ENCODE results near the gene AMDHD1.
A peak's percentile ranks its signal among the peaks of the same experiment; 100 is the strongest.

Gene AMDHD1

DNA sequence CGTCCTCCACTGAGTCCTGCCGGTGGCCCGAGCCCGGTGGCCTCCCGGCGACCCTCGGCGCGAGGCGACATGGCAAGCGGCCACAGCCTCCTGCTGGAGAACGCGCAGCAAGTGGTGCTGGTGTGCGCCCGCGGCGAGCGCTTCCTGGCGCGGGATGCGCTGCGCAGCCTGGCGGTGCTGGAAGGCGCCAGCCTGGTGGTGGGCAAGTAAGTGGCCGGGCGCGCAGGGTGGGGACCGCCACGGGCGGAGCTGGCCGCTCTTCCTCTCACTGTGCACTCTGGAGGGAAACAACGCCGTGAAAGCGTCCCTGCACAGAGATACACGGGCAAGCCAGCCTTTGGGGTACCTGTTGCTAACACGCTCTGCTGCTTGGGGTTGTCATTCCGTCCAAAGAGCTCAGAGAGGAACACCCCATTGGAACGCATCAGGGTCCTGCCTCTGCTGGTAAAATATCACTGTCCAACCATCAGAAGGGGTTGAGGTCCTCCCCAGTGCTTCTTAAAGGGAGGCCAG, at the start of gene AMDHD1:
Gene AMDHD1 (plus strand): TSS at position 2 of the 513 bp plus-strand sequence. CDS start 68 bp downstream, at position 70.
- DNase-seq: peak; percentile 23 to 70

- no peak for DNase-seq
These were observed 46.3 kb upstream of the AMDHD1 start for GRCh38 chr12:95896846-95897245.

GRCh38 chr12:95898081-95898480, 45.0 kb upstream of the AMDHD1 start:
- DNase-seq: no peak

- DNase-seq: no peak
These were observed 34.6 kb upstream of the AMDHD1 start for GRCh38 chr12:95908573-95908972.

DNA sequence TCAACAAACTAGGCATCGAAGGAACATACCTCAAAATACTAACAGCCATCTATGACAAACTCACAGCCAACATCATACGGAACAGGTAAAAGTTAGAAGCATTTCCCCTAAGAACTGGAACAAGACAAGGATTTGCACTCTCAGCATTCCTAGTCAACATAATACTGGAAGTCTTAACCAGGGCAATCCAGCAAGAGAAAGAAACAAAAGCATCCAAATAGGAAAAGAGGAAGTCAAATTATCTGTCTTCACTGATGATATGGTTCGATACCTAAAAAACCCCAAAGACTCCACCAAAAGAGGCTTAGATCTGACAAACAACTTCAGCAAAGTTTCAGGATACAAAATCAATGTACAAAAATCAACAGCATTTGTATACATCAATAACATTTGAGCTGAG, 33.3 kb upstream of the AMDHD1 start:
- no peak for DNase-seq

- peak; percentile 42 to 74 for DNase-seq
These were observed 24.7 kb upstream of the AMDHD1 start for GRCh38 chr12:95918194-95918993.

GRCh38 chr12:95919110-95919509, 24.0 kb upstream of the AMDHD1 start:
- DNase-seq: no peak

DNA sequence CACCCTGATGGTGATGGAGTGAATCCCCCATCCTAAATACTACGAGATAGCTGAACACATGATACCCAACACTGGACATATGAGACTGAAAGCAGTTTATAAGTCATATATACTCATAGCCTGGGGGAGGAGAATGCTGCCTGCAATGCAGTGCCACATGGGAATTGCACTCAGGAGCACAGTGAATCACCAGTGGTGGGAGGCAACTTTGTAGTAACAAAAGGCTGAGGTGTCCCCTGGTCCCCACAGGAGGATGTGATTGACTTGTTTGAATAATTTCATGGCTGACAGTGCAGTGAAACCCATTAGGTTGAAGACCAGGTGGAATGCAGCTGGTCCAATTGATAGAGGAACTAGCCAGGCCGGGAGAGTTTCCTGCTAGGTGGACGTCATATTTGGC, 20.9 kb upstream of the AMDHD1 start:
- no peak for DNase-seq

- DNase-seq: no peak
These were observed 2.6 kb upstream of the AMDHD1 start for GRCh38 chr12:95940514-95940913.

DNA sequence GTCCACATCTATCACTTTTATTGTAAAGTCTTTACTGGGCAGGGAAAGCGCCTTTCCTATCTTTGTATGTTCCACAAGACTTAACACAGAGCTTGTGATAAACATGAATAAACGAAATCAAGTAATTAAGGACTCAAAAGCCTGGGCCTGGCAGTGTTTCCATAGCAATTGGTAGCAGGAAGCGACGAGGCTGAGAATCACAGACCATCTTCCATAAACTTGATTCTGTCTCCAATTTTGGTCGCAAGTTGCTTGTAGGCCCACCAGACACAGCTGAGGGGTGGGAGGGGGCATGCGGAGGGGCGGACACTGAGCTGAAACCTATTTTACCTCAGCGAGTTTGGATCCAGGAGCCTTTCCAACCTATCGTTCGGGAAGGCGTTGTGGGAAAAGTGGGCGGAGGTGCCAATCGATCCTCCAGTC, 1.0 kb upstream of the AMDHD1 start:
- DNase-seq: peak; percentile 17 to 52

DNA sequence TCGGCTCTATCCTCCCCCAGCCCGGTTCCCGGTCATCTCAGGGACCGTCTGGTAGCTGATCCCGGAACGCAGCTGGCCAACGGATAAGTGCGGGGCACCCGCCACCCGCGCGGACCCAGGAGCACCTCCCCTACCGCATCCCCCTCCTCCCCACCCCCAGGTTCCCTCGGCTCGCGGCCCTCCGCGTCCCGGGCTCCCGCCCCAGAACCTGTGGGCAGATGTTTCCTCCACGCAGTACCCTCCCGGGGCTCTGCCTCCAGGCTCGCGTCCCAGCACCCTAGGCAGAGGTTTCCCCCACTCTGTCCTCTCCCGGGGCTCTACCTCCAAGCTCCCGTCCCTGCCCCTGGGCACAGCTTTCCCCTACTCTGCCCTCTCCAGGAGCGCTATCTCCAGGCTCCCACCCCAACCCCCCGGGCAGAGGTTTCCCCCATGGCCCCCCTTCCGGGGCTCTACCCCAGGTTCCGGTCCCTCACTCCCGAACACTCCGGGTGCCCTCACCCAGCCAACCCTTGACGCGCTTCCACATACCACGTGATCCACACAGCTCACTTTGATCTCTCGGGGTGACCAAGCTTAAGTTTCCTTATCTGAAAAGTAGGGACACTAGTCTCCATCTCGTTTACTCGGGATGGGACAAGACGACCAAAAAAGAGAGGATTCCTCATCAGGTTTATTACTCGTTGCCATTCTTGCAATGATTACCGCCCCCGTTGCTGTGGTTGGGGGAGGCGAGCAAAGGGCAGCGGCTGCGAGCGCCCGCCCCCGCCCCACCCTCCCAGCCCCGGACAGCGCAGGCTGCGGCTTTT, 404 bp upstream of the AMDHD1 start, which contains the start of gene CCDC38:
Gene CCDC38 (minus strand): TSS at position 91 of the 806 bp plus-strand sequence. CDS start 6,105 bp downstream, outside the sequence.
- peak; percentile 85 to 89 for DNase-seq

GRCh38 chr12:95944108-95944704, 1.1 kb downstream of the AMDHD1 start:
- no peak for DNase-seq

DNA sequence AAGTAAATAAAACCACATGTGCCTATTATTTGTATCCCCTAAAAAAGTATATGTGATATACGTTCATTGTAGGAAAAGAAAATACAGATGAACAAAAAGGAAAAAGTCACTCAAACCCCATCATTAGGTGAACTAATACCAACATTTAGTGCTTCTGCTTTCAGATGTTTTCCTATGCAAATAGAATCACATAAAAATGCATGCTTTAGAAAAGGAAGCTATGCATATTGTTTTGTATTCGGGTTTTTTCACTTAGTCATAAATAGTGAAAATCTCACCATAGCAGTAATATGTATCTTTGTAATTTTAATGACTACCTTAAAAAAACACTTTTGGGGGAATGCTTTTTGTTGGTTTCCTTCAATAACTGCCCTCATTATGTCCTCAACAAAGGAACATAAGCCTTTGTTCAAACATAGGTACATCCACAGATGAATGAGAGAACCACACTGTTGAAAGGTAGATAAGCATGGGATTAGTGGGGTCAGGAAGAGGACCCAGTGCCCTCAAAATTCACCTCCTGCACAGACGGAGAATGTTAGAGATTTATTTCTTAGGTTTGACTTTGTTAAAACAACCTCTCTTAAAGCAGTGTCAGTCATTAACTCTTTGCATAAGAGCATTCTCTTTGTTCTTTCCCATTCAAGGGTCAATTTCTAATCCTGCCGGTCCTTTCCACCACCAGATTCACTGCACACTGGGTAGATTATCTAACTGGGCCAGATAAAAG, 6.5 kb downstream of the AMDHD1 start:
- peak; percentile 32 to 60 for DNase-seq

DNA sequence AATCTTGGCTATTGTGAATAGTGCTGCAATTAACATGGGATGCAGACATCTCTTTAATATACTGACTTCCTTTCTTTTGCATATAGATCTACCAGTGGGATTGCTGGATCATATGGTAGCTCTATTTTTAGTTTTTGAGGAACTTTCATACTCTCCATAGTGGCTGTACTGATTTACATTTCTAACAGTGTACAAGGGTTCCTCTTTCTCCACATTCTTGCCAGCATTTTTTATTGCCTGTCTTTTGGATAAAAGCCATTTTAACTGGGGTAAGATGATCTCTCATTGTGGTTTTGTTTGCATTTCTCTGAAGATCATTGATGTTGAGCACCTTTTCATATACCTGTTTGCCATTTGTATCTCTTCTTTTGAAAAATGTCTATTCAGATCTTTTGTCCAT, 8.4 kb downstream of the AMDHD1 start:
- no peak for DNase-seq

DNA sequence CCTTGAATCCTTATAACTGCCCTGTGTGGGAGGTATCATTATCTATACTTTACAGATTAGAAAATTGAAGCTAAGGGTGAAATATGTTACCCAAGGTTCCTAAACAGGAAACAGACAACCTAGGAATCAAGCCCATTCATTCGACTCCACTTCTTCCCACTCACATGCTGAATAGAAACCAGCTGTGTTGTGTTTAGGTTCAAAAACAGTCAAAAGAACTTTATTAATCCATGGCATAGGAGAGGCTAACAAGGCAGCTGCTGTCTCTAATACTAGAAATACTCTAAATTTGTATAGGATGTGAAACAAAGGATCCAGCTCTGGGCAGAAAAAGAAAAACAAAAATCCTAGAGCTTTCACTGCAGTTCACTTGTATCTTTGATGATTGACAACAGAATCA, 9.9 kb downstream of the AMDHD1 start:
- DNase-seq: no peak

- DNase-seq: no peak
These were observed 12.5 kb downstream of the AMDHD1 start for GRCh38 chr12:95955549-95956159.

DNA sequence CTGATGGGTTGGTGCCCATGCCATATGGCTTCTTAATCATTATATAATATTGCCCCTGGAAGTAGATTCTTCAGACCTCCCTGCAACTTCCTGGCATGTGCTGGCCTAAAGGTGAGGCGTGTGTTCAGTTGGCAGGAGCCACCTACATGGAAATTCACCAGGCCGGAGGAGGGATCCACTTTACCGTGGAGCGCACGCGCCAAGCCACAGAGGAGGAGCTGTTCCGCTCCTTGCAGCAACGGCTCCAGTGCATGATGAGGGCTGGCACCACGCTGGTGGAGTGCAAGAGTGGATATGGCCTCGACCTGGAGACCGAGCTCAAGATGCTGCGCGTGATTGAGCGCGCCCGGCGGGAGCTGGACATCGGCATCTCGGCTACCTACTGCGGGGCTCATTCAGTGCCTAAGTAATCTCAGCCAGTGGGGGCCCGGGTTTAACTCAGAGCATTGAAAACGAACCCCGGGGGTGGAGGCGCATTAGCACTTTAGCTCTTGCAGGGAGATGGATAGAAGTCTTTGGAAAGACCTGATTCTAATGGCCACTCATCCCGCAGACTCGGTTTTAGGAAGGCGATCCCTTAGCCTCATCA, 13.5 kb downstream of the AMDHD1 start:
- DNase-seq: no peak

- DNase-seq: peak in 1 of 2 experiments; percentile 25
These were observed 16.0 kb downstream of the AMDHD1 start for GRCh38 chr12:95959107-95959506.

DNA sequence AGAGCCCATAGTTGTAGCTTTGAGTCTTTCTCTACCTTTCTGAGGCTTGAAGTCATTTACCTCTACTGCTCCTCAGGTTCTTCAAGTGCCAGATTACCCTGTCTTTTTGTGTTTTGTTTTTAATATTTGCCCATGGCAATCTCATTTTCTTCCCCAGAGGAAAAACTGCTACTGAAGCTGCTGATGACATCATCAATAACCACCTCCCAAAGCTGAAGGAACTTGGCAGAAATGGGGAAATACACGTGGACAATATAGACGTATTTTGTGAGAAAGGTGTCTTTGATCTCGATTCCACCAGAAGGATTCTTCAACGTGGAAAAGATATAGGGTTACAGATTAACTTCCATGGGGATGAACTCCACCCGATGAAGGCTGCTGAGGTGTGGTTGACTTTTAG, 17.1 kb downstream of the AMDHD1 start:
- no peak for DNase-seq

- DNase-seq: peak in 1 of 2 experiments; percentile 9
These were observed 19.1 kb downstream of the AMDHD1 start for GRCh38 chr12:95962222-95962621.

- DNase-seq: peak in 1 of 2 experiments; percentile 26
These were observed 20.0 kb downstream of the AMDHD1 start for GRCh38 chr12:95963096-95963495.

All from NCI-H2081 (cell line).